Activated CD4-positive, CD25-positive, alpha-beta regulatory T cell treated with anti-CD3 and anti-CD28 coated beads, Interleukin-2, amount 50 U/mL, for 24 hours (primary cell): ENCODE measurements around the gene ASIC5.
"Not testable (repeated sequence)": the region's sequence is repeated elsewhere in the genome, so short reads cannot be mapped to it uniquely, and the experiment has no call there.

Source experiments
- ATAC-seq, 2 donors: fragments of 150-1000 bp; cut with Tn5 transposase; one replicate each; pipeline ENCODE4 v1.10.0; 2021; ENCODE audit warnings: mild to moderate bottlenecking in 1 of 2, moderate library complexity in 1 of 2

The ASIC5 gene

GRCh38 chr4:155799116-155799793 is 66.8 kb downstream of the ASIC5 start:
- no peak for ATAC-seq

- ATAC-seq = not testable (repeated sequence)
These were observed 68.5 kb downstream of the ASIC5 start for GRCh38 chr4:155797581-155797980.

GRCh38 chr4:155795991-155796390 is 70.1 kb downstream of the ASIC5 start:
- no peak for ATAC-seq

- no peak for ATAC-seq
These were observed 71.4 kb downstream of the ASIC5 start for GRCh38 chr4:155794589-155795236.

- ATAC-seq = no peak
These were observed 76.1 kb downstream of the ASIC5 start for GRCh38 chr4:155789982-155790381.

- ATAC-seq = no peak
These were observed 76.7 kb downstream of the ASIC5 start for GRCh38 chr4:155789391-155789790.

- ATAC-seq = no peak
These were observed 78.9 kb downstream of the ASIC5 start for GRCh38 chr4:155787113-155787710.

GRCh38 chr4:155785828-155786227 is 80.2 kb downstream of the ASIC5 start:
- no peak for ATAC-seq

GRCh38 chr4:155784637-155785036 is 81.4 kb downstream of the ASIC5 start:
- no peak for ATAC-seq

- ATAC-seq = no peak
These were observed 84.7 kb downstream of the ASIC5 start for GRCh38 chr4:155781249-155781831.

GRCh38 chr4:155780775-155781174 is 85.3 kb downstream of the ASIC5 start:
- ATAC-seq = no peak
